Right forelimb (tissue), 1 donor: ENCODE results near the gene GRIK2.
"Not testable (repeated sequence)": the region's sequence is repeated elsewhere in the genome, so short reads cannot be mapped to it uniquely, and the experiment has no call there.

ENCODE experiments used
- DNase-seq: peaks from one replicate; pipeline ENCODE4 v3.0.0-alpha.2; 2018

The GRIK2 gene

GRCh38 chr6:101544286-101544685 is 150.8 kb downstream of the GRIK2 start:
- no peak for DNase-seq

DNA sequence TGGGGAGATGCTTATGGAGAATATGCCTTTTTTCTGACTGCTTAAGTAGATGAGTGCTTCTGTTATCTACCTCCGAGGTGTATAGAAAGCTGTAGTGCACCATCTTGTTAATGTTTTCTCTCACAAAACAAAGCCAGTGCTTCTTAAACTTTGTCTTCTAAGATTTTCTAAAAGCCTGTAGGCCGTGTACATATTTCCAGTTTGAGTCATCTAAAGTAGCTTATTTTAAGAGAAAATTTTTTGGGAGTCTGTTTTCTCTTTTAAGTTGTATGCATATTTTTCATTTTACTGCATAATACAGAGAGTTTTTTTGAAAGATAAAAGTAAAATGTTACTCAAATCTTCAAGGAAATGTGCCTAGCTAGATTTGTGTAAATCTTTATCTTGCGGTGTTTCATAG is 151.7 kb downstream of the GRIK2 start:
- DNase-seq: no peak

DNA sequence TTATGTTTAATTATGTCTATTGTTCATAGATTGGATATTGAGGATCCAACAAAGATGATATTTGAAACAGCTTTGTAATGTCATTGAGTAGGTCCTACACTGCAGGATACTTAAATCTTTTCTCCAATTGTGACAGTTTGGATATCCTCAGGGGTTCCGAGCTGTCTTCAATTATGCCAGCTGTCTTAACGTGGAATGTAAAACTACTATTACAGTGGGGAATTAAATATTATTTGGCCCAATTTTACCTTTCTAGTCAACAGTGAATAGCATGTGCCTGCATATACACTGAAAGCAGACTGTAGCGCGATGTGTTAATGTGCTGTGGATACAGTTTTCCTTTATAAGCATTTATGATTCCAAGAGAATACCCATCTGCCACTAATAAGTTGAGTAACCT is 156.9 kb downstream of the GRIK2 start:
- DNase-seq: no peak

- DNase-seq: no peak
Observed at GRCh38 chr6:101554231-101554630, 160.7 kb downstream of the GRIK2 start.

GRCh38 chr6:101558712-101559111 is 165.2 kb downstream of the GRIK2 start:
- DNase-seq: no peak

DNA sequence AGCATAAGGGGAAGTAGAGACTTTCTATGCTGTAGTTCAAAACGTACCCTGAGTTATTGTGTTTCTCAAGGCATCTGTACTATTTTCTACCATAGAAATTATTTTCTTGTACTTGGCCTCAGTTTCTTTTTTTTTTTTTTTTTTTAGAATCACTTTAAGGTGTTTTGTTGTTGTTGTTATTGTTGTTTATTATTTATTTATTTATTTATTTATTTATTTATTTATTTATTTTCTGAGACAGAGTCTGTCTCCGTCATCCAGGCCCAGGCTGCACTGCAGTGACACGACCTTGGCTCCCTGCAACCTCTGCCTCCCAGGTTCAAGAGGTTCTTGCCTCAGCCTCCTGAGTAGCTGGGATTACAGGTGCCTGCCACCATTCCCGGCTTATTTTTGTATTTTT is 179.1 kb downstream of the GRIK2 start:
- no peak for DNase-seq

DNA sequence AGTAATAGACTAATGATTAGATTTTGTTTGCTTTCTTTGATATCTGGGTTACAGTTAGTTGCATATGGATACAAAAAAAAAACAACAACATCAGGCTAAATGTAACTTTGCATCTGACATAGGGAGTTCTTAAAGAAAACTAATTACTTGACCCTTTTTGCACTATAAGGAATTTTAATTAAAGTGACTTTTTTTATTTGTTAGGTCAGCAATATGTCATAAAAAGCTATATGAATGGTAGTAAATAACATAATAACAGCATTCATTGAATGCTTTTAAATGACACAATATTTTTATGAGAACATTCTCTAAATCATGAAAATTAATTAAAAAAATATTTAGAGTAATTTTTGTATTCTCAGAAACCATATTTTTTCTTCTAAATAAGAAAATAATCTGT is 183.6 kb downstream of the GRIK2 start:
- no peak for DNase-seq

DNA sequence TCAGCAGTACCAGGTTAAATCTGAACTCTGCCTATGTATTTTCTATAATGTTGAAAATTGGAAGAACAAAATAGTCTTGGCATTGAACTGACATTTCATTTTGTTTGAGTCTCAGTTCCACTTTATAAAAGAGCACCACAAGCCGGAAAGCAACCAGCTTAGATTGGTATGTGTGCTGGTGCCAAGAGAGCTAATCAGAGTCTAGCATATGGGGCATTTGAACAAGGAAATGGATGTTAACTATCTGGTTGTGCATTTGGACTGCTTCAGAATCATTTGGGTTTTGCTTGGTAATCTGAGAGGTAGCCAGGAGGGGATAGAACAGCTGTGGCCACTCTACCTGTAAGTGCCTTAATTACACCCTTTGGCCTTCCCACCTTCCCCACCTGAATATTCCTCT is 184.8 kb downstream of the GRIK2 start:
- no peak for DNase-seq

GRCh38 chr6:101582792-101583191 is 189.3 kb downstream of the GRIK2 start:
- DNase-seq: no peak

DNA sequence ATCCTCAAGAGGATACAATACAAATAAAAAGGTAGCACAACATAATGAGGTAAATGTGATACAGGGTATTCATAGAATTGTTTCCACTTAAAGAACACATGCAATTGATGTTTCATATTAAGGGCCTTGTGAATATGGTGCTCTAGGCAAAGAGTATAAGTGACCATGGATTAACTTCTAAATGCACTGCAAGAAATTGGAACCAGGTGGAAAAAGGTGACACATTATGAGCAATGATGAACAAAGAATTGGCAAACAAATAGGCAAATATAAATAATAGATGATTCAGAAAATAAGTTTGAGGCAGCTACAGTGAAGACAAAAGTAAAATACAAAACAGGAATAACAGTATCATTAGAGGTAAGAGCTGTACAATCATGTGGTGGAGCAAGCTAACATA is 192.0 kb downstream of the GRIK2 start:
- DNase-seq: no peak

- DNase-seq: no peak
Observed at GRCh38 chr6:101588343-101588742, 194.8 kb downstream of the GRIK2 start.

- no peak for DNase-seq
Observed at GRCh38 chr6:101595276-101595675, 201.8 kb downstream of the GRIK2 start.

GRCh38 chr6:101597693-101598092 is 204.2 kb downstream of the GRIK2 start:
- no peak for DNase-seq

DNA sequence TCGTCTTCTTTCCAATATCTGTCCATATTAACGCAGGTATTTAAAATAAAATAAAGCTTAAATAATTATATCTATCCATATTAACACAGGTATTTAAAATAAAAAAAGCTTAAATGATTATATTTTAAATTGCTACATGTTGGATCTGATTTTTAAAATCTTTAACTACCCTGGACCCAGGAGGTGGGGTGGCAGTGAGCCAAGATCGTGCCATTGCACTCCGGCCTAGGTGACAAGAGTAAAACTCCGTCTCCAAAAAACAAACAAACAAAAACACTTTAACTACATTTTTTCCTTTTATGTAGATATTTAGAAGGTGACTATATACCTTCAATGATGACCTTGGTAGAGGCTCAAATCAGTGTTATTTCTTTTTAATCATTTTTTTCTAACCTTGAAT is 211.9 kb downstream of the GRIK2 start:
- DNase-seq: no peak

GRCh38 chr6:101605874-101606273 is 212.4 kb downstream of the GRIK2 start:
- no peak for DNase-seq

DNA sequence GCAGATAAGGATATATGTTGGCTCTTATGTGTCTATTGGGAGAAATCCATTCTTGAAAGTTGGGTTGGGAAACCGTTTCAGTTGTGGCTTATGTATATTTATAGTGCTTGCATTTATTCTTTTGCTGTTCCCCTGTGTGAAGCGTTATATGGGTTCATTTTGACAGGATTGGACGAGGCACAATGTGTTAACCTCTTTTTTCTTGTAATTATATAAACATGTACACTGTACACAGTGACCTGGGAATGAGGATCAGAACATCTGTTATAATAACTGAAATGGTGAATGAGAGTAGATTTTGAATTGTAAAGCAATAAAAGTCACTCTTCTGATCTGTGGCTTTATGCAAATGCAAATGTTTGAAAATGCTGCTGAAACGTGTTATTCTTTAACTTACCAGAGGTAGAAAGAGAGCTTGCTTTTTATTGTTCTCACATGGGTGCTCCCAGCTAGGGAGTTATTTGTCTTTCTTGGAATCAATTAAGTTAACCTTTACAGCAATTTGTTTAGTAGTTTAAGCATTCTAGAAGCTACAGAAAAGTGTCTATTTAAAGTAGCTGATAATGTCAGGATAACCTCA is 213.7 kb downstream of the GRIK2 start:
- no peak for DNase-seq

GRCh38 chr6:101608703-101609102 is 215.2 kb downstream of the GRIK2 start:
- no peak for DNase-seq

DNA sequence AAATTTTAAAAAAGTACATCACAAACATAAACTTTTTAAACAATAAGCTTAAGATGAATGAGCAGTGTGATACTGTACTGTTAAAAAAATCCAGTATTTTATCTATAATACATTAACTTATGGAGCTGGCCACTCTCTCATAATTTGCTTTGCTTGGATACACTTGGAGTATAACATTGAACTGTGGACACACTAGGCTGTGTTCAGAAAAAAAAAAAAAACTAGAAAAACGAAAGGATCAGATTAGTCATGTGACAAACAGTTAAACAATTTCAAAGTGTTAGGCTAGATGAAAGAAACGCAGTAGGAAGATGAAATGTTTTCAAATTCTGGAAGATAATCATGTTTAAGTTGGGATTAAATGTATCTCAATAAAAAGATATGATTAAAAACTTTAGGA is 220.0 kb downstream of the GRIK2 start:
- no peak for DNase-seq

- DNase-seq: no peak
Observed at GRCh38 chr6:101614774-101615173, 221.3 kb downstream of the GRIK2 start.

DNA sequence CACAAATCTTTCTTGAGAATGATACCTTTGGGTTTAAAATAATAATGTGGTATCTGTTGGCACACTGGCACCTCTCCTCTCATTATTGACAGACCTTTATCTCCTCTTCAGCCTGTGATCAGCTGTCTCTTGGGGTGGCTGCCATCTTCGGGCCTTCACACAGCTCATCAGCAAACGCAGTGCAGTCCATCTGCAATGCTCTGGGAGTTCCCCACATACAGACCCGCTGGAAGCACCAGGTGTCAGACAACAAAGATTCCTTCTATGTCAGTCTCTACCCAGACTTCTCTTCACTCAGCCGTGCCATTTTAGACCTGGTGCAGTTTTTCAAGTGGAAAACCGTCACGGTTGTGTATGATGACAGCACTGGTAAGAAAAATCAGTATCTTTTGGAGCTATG is 232.8 kb downstream of the GRIK2 start:
- DNase-seq: no peak

DNA sequence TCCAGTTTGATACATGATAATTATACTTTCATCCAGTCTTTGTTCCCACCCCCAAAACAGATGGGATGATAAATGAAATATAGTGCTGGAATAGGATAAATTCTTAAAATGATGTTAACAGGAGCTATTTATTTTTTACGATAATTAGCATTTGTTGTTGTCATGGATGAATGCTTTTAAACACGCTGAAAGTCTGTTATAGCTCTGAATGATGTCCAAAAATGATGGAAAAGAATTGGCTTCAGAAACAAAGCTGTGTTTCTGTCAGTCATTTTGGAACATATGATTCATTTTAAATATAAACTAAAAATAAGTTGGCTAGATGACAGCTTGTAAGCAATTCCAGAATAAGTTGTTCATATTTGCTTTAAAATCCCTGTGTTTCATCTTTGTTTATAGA is 237.4 kb downstream of the GRIK2 start:
- DNase-seq: no peak

- DNase-seq: no peak
Observed at GRCh38 chr6:101633081-101633480, 239.6 kb downstream of the GRIK2 start.

DNA sequence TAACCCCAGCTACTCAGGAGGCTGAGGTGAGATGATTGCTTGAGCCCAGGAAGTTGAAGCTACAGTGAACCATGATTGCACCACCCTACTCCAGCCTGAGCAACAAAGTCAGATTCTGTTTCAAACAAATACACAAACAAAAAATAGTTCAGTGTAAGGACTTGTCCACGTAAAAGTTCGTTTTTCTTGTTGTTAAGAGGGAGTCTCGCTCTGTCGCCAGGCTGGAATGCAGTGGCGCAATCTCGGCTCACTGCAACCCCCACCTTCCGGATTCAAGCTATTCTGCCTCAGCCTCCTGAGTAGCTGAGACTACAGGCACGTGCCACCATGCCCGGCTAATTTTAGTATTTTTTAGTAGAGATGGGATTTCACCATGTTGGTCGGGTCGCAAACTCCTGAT is 245.4 kb downstream of the GRIK2 start:
- not testable (repeated sequence) for DNase-seq

DNA sequence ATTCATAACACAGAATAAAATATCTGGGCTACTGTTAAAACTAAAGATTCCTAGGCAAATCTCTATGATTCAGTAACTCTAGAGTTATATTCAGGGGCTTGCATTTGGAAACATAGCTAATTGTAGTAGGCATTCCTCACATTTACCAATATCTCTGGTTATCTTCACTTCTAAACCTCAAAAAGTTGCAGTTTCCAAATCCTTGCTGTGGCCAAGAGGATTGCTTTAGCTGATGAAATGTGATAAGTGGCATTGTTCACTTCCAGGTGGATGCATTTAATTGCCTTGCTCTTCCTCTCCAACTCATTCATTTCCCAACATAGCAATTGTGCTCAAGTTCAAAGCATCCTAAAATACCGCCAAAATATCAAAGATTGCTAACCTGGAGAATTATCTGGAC is 246.6 kb downstream of the GRIK2 start:
- no peak for DNase-seq

- no peak for DNase-seq
Observed at GRCh38 chr6:101645770-101646169, 252.3 kb downstream of the GRIK2 start.
